ENCODE results near the gene NHEJ1.

The NHEJ1 gene

GRCh38 chr2:219054956-219055903 is 105.4 kb downstream of the NHEJ1 start:
- no peaks in the 10 kb centered on the region for H3K4me1 ChIP-seq
- no peaks in the 10 kb centered on the region for H3K9me3 ChIP-seq
- H3K27me3 ChIP-seq (ENCODE audit: low read depth): peaks cover 32% of the 10 kb centered on the region
- H3K4me3 ChIP-seq: no peak overlapping the region
- no peak for DNase-seq (ENCODE audit: low spot score in 2 of 2)
- H3K36me3 ChIP-seq (replicated peaks): no peaks in the 10 kb centered on the region
- in situ Hi-C loops (cut with MboI; ENCODE audit: low sequenced_read_pairs): loop anchor here (10.0 kb wide), 1 partner anchor 100 kb away; no protein-coding TSS in a partner anchor

GRCh38 chr2:219049282-219049681 is 111.3 kb downstream of the NHEJ1 start:
- H3K27me3 ChIP-seq (ENCODE audit: low read depth): no peaks in the 10 kb centered on the region
- no peaks in the 10 kb centered on the region for H3K4me1 ChIP-seq
- no peaks in the 10 kb centered on the region for H3K9me3 ChIP-seq
- H3K4me3 ChIP-seq: no peak overlapping the region
- in situ Hi-C loops (cut with MboI; ENCODE audit: low sequenced_read_pairs): no loop called here
- no peak for DNase-seq (ENCODE audit: low spot score in 2 of 2)
- no peaks in the 10 kb centered on the region for H3K36me3 ChIP-seq (replicated peaks)

- no peak overlapping the region for H3K4me3 ChIP-seq
- in situ Hi-C loops (cut with MboI; ENCODE audit: low sequenced_read_pairs): no loop called here
These were observed 114.6 kb downstream of the NHEJ1 start for GRCh38 chr2:219045937-219046550.

GRCh38 chr2:219042750-219043149 is 117.9 kb downstream of the NHEJ1 start:
- peaks cover 41% of the 10 kb centered on the region for H3K27me3 ChIP-seq (ENCODE audit: low read depth)
- no peaks in the 10 kb centered on the region for H3K4me1 ChIP-seq
- H3K36me3 ChIP-seq (replicated peaks): no peaks in the 10 kb centered on the region
- DNase-seq (ENCODE audit: low spot score in 2 of 2): no peak
- no peaks in the 10 kb centered on the region for H3K9me3 ChIP-seq
- in situ Hi-C loops (cut with MboI; ENCODE audit: low sequenced_read_pairs): no loop called here
- no peak overlapping the region for H3K4me3 ChIP-seq

More at GRCh38 chr2:219045937-219046550, 114.6 kb downstream of the NHEJ1 start:
- Histone ChIP-seq H3K27me3 (ENCODE audit: low read depth) (peaks cover 21% of the 10 kb centered on the region), H3K4me1 (no peaks in the 10 kb centered on the region), H3K36me3 (replicated peaks) (no peaks in the 10 kb centered on the region), H3K9me3 (no peaks in the 10 kb centered on the region)
- peak; percentile 11 to 68 for DNase-seq (ENCODE audit: low spot score in 2 of 2)

- Histone ChIP-seq H3K9me3 (no peaks in the 10 kb centered on the region), H3K4me1 (no peaks in the 10 kb centered on the region), H3K27me3 (ENCODE audit: low read depth) (peaks cover 46% of the 10 kb centered on the region), H3K4me3 (no peak overlapping the region), H3K36me3 (replicated peaks) (no peaks in the 10 kb centered on the region)
- in situ Hi-C loops (cut with MboI; ENCODE audit: low sequenced_read_pairs): no loop called here
- DNase-seq (ENCODE audit: low spot score in 2 of 2): no peak
These were observed 118.5 kb downstream of the NHEJ1 start for GRCh38 chr2:219042157-219042556.

GRCh38 chr2:219041252-219041651 is 119.4 kb downstream of the NHEJ1 start, which contains the start of gene CFAP65:
TSS of gene CFAP65 (minus strand) at chr2:219041516. CDS start at chr2:219039048, 2,468 bp downstream.
- no peak for DNase-seq (ENCODE audit: low spot score in 2 of 2)
- H3K9me3 ChIP-seq: no peaks in the 10 kb centered on the region
- in situ Hi-C loops (cut with MboI; ENCODE audit: low sequenced_read_pairs): no loop called here
- H3K4me3 ChIP-seq: no peak within 1 kb of the TSS
- H3K36me3 ChIP-seq (replicated peaks): no peaks in the 10 kb centered on the region
- H3K4me1 ChIP-seq: no peaks in the 10 kb centered on the region
- H3K27me3 ChIP-seq (ENCODE audit: low read depth): peaks cover 49% of the 10 kb centered on the region

- no peak for DNase-seq (ENCODE audit: low spot score in 2 of 2)
- Histone ChIP-seq H3K9me3 (no peaks in the 10 kb centered on the region), H3K4me1 (no peaks in the 10 kb centered on the region), H3K27me3 (ENCODE audit: low read depth) (peaks cover 52% of the 10 kb centered on the region), H3K36me3 (replicated peaks) (no peaks in the 10 kb centered on the region), H3K4me3 (no peak overlapping the region)
- in situ Hi-C loops (cut with MboI; ENCODE audit: low sequenced_read_pairs): no loop called here
These were observed 122.0 kb downstream of the NHEJ1 start for GRCh38 chr2:219038600-219038999.

GRCh38 chr2:219037783-219038499 is 122.7 kb downstream of the NHEJ1 start:
- peaks cover 53% of the 10 kb centered on the region for H3K27me3 ChIP-seq (ENCODE audit: low read depth)
- no peaks in the 10 kb centered on the region for H3K36me3 ChIP-seq (replicated peaks)
- no peaks in the 10 kb centered on the region for H3K4me1 ChIP-seq
- H3K4me3 ChIP-seq: no peak overlapping the region
- no peak for DNase-seq (ENCODE audit: low spot score in 2 of 2)
- H3K9me3 ChIP-seq: no peaks in the 10 kb centered on the region
- in situ Hi-C loops (cut with MboI; ENCODE audit: low sequenced_read_pairs): no loop called here

GRCh38 chr2:219035942-219036341 is 124.7 kb downstream of the NHEJ1 start:
- Histone ChIP-seq H3K36me3 (replicated peaks) (no peaks in the 10 kb centered on the region), H3K4me1 (no peaks in the 10 kb centered on the region), H3K9me3 (no peaks in the 10 kb centered on the region), H3K27me3 (ENCODE audit: low read depth) (peaks cover 41% of the 10 kb centered on the region), H3K4me3 (no peak overlapping the region)
- in situ Hi-C loops (cut with MboI; ENCODE audit: low sequenced_read_pairs): no loop called here
- DNase-seq (ENCODE audit: low spot score in 2 of 2): no peak

GRCh38 chr2:219034823-219035222 is 125.8 kb downstream of the NHEJ1 start:
- DNase-seq (ENCODE audit: low spot score in 2 of 2): no peak
- no peaks in the 10 kb centered on the region for H3K9me3 ChIP-seq
- H3K4me1 ChIP-seq: no peaks in the 10 kb centered on the region
- in situ Hi-C loops (cut with MboI; ENCODE audit: low sequenced_read_pairs): no loop called here
- no peaks in the 10 kb centered on the region for H3K36me3 ChIP-seq (replicated peaks)
- peaks cover 30% of the 10 kb centered on the region for H3K27me3 ChIP-seq (ENCODE audit: low read depth)
- H3K4me3 ChIP-seq: no peak overlapping the region

GRCh38 chr2:219032051-219032745 is 128.4 kb downstream of the NHEJ1 start:
- no peak for DNase-seq (ENCODE audit: low spot score in 2 of 2)
- Histone ChIP-seq H3K9me3 (no peaks in the 10 kb centered on the region), H3K4me3 (no peak overlapping the region), H3K4me1 (no peaks in the 10 kb centered on the region), H3K36me3 (replicated peaks) (no peaks in the 10 kb centered on the region), H3K27me3 (ENCODE audit: low read depth) (peaks cover 17% of the 10 kb centered on the region; the same call in 1 of the 2 replicates)
- in situ Hi-C loops (cut with MboI; ENCODE audit: low sequenced_read_pairs): no loop called here

GRCh38 chr2:219031005-219031738 is 129.4 kb downstream of the NHEJ1 start:
- DNase-seq (ENCODE audit: low spot score in 2 of 2): no peak
- no peak overlapping the region for H3K4me3 ChIP-seq
- H3K9me3 ChIP-seq: no peaks in the 10 kb centered on the region
- peaks cover 14% of the 10 kb centered on the region; the same call in 1 of the 2 replicates for H3K27me3 ChIP-seq (ENCODE audit: low read depth)
- no peaks in the 10 kb centered on the region for H3K36me3 ChIP-seq (replicated peaks)
- in situ Hi-C loops (cut with MboI; ENCODE audit: low sequenced_read_pairs): no loop called here
- H3K4me1 ChIP-seq: no peaks in the 10 kb centered on the region

All from HAP-1 (cell line).